ENCODE results near the gene GBA3. TPM values are rescaled to one million over a fixed set of nuclear protein-coding genes. Genes with fewer than 3 reads are reported as not detected.
A peak's percentile ranks its signal among the peaks of the same experiment; 100 is the strongest.

The GBA3 gene
- total and polyA plus RNA-seq, 2 experiments from 2014 or later = not detected

GRCh38 chr4:22653752-22654151, 39.0 kb upstream of the GBA3 start:
- H3K4me1 ChIP-seq (ENCODE audit: low read depth) = no peaks in the 10 kb centered on the region
- DNase-seq (ENCODE audit: low read depth in 1 of 2, low spot score in 1 of 2) = no peak
- no peaks in the 10 kb centered on the region for H3K36me3 ChIP-seq
- TF ChIP-seq CTCF (IDR thresholded peaks at IDR 0.05; ENCODE audit: low read depth, low read length) = no peak
- H3K4me3 ChIP-seq = no peak overlapping the region
- no peaks in the 10 kb centered on the region for H3K9me3 ChIP-seq (ENCODE audit: low read depth)
- H3K27me3 ChIP-seq = no peaks in the 10 kb centered on the region
- no peak overlapping the region for H3K27ac ChIP-seq

GRCh38 chr4:22661443-22661842, 31.3 kb upstream of the GBA3 start:
- Histone ChIP-seq H3K4me1 (ENCODE audit: low read depth) (no peaks in the 10 kb centered on the region), H3K4me3 (no peak overlapping the region), H3K27me3 (no peaks in the 10 kb centered on the region), H3K27ac (no peak overlapping the region), H3K36me3 (no peaks in the 10 kb centered on the region), H3K9me3 (ENCODE audit: low read depth) (no peaks in the 10 kb centered on the region)
- TF ChIP-seq CTCF (IDR thresholded peaks at IDR 0.05; ENCODE audit: low read depth, low read length) = no peak
- DNase-seq (ENCODE audit: low read depth in 1 of 2, low spot score in 1 of 2) = peak in 1 of 2 donors; percentile 72

GRCh38 chr4:22667332-22667940, 25.3 kb upstream of the GBA3 start:
- peak; percentile 36 for TF ChIP-seq CTCF (IDR thresholded peaks at IDR 0.05; ENCODE audit: low read depth, low read length)
- no peak overlapping the region for H3K4me3 ChIP-seq
- no peak overlapping the region for H3K27ac ChIP-seq
- peaks cover 35% of the 10 kb centered on the region for H3K4me1 ChIP-seq (ENCODE audit: low read depth)
- no peaks in the 10 kb centered on the region for H3K9me3 ChIP-seq (ENCODE audit: low read depth)
- H3K27me3 ChIP-seq = no peaks in the 10 kb centered on the region
- DNase-seq (ENCODE audit: low read depth in 1 of 2, low spot score in 1 of 2) = peak in 1 of 2 donors; percentile 88
- no peaks in the 10 kb centered on the region for H3K36me3 ChIP-seq

GRCh38 chr4:22668301-22668700, 24.4 kb upstream of the GBA3 start:
- DNase-seq (ENCODE audit: low read depth in 1 of 2, low spot score in 1 of 2) = peak in 1 of 2 donors; percentile 77
- no peak overlapping the region for H3K27ac ChIP-seq
- H3K4me1 ChIP-seq (ENCODE audit: low read depth) = peaks cover 35% of the 10 kb centered on the region
- no peak overlapping the region for H3K4me3 ChIP-seq
- H3K36me3 ChIP-seq = no peaks in the 10 kb centered on the region
- no peak for TF ChIP-seq CTCF (IDR thresholded peaks at IDR 0.05; ENCODE audit: low read depth, low read length)
- no peaks in the 10 kb centered on the region for H3K27me3 ChIP-seq
- no peaks in the 10 kb centered on the region for H3K9me3 ChIP-seq (ENCODE audit: low read depth)

GRCh38 chr4:22668702-22669101, 24.0 kb upstream of the GBA3 start:
- DNase-seq (ENCODE audit: low read depth in 1 of 2, low spot score in 1 of 2) = peak in 1 of 2 donors; percentile 7
- TF ChIP-seq CTCF (IDR thresholded peaks at IDR 0.05; ENCODE audit: low read depth, low read length) = no peak
- peaks cover 35% of the 10 kb centered on the region for H3K4me1 ChIP-seq (ENCODE audit: low read depth)
- no peak overlapping the region for H3K4me3 ChIP-seq
- no peak overlapping the region for H3K27ac ChIP-seq
- H3K27me3 ChIP-seq = no peaks in the 10 kb centered on the region
- H3K36me3 ChIP-seq = no peaks in the 10 kb centered on the region
- H3K9me3 ChIP-seq (ENCODE audit: low read depth) = no peaks in the 10 kb centered on the region

All from cardiac muscle cell (in vitro differentiated cells and primary cell).